ENCODE measurements around the gene TPCN2.

The TPCN2 gene

DNA sequence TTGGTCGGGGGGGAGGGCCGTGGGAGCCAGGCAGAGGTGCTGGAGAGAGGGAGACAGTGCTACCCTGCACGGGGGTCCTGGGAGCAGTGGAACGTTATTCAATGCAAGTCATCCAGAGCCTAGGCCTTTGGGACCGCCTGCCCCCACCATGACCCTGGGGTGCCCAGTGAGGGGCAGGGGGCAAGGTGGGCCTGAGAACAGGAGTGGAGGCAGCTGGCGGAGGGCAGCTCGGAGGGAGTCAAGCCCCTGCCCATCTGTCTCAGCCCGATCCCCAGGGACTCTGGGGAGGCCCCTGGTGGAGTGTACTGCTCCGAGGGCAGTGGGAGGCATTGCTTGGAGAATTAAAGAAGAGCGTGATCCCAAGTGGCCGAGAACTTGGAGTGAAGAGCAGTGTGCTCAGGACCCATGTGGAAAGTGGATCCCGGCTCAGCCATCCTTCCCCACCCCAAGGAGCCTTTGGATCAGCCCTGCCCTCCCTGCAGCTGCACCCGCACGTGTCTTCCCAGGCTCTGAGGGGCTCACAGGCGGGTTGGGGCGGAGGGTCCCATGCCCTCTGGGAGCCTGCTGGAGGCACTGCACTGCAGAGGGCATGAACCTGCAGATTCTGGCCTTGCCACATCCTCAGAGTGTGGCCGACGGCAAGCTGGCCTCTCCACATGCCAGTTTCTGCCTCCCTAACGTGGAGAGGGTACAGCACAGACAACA, 73.0 kb downstream of the TPCN2 start:
- no peak for DNase-seq (ENCODE audit: extremely low read depth, low read depth)
- no peak overlapping the region for H3K4me3 ChIP-seq (replicated peaks; ENCODE audit: low read depth, low read length)
- TF ChIP-seq, protein P1, sequence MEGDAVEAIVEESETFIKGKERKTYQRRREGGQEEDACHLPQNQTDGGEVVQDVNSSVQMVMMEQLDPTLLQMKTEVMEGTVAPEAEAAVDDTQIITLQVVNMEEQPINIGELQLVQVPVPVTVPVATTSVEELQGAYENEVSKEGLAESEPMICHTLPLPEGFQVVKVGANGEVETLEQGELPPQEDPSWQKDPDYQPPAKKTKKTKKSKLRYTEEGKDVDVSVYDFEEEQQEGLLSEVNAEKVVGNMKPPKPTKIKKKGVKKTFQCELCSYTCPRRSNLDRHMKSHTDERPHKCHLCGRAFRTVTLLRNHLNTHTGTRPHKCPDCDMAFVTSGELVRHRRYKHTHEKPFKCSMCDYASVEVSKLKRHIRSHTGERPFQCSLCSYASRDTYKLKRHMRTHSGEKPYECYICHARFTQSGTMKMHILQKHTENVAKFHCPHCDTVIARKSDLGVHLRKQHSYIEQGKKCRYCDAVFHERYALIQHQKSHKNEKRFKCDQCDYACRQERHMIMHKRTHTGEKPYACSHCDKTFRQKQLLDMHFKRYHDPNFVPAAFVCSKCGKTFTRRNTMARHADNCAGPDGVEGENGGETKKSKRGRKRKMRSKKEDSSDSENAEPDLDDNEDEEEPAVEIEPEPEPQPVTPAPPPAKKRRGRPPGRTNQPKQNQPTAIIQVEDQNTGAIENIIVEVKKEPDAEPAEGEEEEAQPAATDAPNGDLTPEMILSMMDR (IDR thresholded peaks at IDR 0.05; ENCODE audit: low read depth, low read length, missing control alignments): no peak

DNA sequence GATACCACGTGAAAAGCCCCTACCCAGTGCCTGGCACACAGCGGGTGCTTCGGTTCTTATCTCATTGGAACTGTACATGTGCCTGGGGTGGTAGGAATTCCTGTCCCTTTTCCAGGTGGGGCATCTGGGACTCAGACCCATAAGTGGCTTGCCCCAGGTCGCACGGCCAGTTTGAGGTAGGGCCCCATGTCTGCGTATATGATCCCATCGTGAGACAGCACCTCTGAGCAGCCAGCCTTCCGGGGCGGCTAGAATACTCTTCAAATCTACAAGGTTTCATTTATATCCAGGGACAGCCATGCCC, 73.5 kb downstream of the TPCN2 start:
- TF ChIP-seq, protein P1 (IDR thresholded peaks at IDR 0.05; ENCODE audit: low read depth, low read length, missing control alignments): no peak
- H3K4me3 ChIP-seq (replicated peaks; ENCODE audit: low read depth, low read length): no peak overlapping the region
- no peak for DNase-seq (ENCODE audit: extremely low read depth, low read depth)

DNA sequence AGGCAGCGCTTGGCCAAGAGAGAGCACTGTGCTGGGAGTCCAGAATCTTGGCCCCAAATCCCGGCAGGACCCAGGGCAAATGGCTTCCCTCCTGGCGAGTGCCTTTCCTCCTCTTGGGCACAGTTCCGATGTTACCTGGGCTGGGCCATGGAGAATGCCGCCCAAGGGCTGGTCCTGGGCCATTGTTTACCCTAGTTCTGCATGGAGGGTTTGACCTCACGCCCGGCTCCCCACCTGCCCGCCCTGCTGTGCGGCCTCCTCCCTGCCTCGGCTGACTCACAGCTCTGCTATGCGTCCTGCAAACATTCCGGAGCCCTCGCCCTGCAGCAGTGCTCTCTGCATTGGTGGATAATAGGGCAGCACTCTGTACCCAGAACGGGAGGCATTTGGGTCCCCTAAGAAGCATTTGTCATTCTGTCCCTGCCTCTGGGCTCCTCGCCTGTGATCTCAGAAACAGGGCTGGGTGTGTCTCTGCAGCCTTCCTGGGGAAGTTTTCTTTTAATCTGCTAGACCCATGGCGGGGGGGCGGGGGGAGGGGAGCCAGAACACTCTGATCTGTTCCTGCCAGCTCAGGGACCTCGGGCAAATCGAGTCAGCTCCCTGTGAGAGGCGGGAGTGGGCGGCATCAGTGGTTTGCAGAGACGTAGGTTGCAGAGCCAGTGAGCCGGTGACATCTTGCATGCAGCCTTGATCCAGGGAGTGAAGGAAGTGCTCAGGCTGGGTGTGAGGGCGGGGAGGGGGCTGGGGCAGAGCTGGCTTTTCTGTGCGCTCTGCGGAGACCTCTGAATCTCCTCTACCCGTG, 74.1 kb downstream of the TPCN2 start:
- DNase-seq (ENCODE audit: extremely low read depth, low read depth): peak; percentile 43
- no peak overlapping the region for H3K4me3 ChIP-seq (replicated peaks; ENCODE audit: low read depth, low read length)
- TF ChIP-seq, protein P1 (IDR thresholded peaks at IDR 0.05; ENCODE audit: low read depth, low read length, missing control alignments): no peak

DNA sequence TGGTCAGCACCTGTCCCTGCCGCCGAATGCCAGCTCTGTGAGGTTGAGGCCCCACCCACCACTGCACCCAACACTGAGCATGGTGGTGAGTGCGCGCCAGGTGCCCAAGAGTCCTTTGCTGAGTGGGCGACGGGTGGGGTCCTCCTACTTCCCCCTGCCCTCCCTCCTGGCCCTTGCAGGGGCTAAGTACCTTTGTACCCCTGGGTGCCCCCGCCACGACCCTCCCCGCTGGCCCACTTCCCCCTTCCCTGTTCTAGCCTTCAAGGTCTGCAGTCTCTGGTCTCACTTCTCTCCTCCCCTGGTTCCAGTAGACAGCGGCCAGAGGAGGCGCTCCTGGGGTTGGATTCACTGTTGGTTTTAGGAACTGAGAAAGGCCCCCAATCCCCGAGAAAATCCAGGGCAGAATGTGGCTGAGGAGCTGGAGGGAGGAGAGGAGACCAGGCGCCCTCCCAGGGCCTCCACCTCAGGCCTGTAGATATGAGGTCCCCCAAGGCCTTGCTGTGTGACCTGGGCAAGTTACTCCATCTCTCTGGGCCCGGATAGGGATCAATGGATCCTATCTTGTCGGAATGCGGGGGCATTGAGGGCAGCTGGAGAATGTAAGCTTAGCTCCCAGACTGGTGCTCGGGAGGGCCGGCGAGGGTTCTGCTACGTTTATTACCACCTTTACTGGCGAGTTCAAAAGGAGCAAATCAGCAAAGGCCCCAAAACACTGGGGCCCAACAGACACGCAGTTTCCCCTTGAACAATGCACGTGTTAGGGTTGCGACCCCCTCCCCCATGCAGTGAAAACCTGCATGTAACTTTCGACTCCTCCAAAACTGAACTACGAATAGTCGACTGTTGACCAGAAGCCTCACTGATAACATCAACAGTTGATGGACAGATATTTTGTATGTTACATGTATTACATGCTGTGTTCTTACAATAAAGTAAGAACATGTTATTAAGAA, 75.1 kb downstream of the TPCN2 start:
- DNase-seq (ENCODE audit: extremely low read depth, low read depth): no peak
- TF ChIP-seq, protein P1 (IDR thresholded peaks at IDR 0.05; ENCODE audit: low read depth, low read length, missing control alignments): no peak
- no peak overlapping the region for H3K4me3 ChIP-seq (replicated peaks; ENCODE audit: low read depth, low read length)

DNA sequence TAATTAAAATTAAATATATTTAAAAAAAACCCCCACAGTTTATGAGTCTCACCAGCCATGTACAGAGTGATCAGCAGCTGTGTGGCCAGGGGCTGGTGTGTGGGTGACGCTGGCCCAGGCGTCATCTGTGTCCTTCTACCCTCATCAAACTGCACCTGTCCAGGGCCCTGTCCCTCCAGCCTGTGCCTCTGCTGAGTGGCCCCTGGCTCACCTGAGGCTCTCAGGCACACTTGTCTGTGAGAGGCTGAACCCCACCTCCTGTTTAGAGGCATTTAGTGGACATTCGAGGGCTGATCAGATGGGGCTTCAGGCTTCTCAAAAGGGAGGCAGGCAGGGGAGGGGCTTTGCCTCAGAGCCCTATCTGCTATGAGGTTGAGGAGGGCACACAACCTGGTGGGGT, 77.1 kb downstream of the TPCN2 start:
- no peak overlapping the region for H3K4me3 ChIP-seq (replicated peaks; ENCODE audit: low read depth, low read length)
- no peak for DNase-seq (ENCODE audit: extremely low read depth, low read depth)
- TF ChIP-seq, protein P1 (IDR thresholded peaks at IDR 0.05; ENCODE audit: low read depth, low read length, missing control alignments): no peak

DNA sequence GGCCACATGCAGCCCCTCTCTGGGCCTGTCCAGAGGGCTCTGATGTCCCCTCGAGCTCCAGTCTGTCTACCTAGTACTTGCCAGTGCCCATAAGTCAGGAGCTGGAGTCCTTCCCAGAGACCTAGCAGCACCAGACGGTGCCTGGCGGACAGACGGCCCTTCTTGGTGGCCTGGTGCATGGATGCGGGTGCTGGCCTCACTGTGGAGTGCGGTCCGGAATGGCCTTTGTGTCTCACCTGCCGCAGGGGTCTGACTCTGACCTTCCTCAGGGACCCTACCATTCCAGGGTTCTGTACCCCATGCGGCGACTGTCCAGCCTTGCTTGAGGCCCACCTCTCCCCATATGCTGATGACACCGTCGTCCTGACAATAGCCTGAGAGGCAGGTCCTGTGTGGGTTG, 77.6 kb downstream of the TPCN2 start:
- DNase-seq (ENCODE audit: extremely low read depth, low read depth): no peak
- H3K4me3 ChIP-seq (replicated peaks; ENCODE audit: low read depth, low read length): no peak overlapping the region
- TF ChIP-seq, protein P1 (IDR thresholded peaks at IDR 0.05; ENCODE audit: low read depth, low read length, missing control alignments): no peak
